GM20000 (cell line): ENCODE data around the gene MLEC.

Experiments
- DNase-seq: peaks from one replicate; pipeline ENCODE4 v3.0.0; 2012; ENCODE audit warnings: low spot score
- TF ChIP-seq, protein P1 (sequence below): IDR thresholded peaks from 2 replicates; pipeline ENCODE4 v1.5.1; 2012; ENCODE audit warnings: mild to moderate bottlenecking, control low read depth; ENCODE audit errors: extremely low read depth, missing control alignments

The MLEC gene

DNA sequence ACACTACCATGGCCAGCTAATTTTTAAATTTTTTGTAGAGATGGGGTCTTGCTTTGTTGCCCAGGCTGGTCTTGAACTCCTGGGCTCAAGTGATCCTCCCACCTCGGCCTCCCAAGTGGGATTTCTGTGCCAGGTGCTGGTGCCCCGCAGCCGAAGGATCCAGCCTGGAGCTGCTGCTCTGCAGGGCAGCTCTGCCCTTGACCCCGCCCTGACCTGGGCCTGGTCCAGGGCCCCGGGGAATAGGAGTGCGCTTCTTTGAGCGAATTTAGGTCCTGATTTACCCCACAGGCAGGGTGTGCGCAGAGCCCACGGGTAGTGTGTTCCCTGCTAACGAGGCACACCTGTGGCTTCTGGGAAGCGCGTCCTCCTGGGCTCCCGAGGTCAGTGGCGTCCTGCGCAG lies 53.9 kb downstream of the MLEC start:
- TF ChIP-seq, protein P1, sequence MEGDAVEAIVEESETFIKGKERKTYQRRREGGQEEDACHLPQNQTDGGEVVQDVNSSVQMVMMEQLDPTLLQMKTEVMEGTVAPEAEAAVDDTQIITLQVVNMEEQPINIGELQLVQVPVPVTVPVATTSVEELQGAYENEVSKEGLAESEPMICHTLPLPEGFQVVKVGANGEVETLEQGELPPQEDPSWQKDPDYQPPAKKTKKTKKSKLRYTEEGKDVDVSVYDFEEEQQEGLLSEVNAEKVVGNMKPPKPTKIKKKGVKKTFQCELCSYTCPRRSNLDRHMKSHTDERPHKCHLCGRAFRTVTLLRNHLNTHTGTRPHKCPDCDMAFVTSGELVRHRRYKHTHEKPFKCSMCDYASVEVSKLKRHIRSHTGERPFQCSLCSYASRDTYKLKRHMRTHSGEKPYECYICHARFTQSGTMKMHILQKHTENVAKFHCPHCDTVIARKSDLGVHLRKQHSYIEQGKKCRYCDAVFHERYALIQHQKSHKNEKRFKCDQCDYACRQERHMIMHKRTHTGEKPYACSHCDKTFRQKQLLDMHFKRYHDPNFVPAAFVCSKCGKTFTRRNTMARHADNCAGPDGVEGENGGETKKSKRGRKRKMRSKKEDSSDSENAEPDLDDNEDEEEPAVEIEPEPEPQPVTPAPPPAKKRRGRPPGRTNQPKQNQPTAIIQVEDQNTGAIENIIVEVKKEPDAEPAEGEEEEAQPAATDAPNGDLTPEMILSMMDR = no peak
- no peak for DNase-seq

DNA sequence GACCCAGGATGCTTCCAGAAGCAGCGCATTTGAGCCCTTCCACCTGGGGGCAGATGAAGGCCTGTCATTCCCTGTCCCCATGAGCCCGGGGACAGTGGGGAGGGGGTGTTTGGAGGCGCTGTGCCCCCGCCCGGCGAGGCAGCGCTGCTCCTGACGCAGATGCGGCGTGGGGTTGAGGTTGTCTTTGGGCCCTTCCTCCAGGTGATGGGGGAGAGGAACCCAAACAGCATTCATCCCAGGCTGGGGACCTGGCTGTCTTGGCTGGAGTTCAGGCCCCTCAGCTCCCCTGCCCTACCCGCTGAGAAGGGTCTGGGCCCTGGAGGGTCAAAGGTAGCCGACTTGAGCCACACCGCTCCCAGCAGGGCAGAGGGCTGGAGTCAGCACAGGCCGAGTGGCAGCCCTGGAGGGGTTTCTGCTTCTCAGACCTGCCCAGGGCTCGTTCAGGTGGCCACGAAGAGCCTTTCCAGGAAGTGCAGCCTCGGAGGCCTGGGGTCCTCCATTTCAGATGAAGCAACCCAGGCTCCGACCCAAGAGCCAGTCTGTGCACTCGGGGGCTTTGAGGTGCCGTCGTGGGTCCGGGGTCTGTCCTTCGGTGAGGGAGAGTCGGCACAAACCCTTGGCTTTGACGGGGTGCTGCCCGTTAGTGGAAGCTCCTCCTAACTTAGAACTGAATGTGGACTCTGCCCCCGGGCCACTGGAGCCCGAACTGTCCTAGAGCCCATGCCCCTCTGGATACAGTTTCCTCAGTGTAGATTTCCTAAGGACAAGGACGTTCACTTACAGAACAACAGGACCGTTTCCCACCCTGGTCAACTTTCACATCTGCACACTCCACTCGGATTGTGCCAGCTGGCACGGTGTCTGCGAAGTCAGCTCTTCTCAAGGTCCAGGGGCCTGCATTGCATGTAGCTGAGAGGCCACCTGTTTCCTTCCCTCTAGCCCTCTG lies 54.8 kb downstream of the MLEC start:
- no peak for DNase-seq
- TF ChIP-seq, protein P1 = no peak

DNA sequence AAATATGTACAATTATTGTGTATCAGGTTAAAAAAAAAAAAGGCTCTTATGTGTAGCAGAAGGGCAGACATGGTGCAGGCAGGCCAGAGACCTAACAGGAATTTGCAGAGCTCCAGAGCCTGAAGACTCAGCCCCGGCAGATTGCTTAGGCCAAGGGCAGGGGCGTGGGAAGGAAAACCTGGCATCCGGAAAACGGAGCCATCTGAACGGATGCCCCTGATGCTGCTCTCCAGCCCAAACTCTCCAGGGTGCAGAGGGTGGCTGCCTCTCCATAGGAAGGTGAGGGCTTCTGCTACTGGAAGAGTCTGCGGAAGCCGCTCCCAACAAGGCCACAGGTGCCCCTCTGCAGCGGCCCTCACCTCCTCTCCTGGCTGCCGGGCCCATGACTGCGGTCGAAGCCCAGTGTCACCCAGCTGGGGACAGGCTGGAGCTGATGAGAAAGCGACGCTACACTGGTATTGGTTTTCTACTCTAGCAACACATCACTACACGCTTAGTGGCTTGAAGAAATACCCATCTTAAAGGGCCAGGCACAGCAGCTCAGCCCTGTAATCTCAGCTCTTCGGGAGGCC lies 58.1 kb downstream of the MLEC start:
- TF ChIP-seq, protein P1 = no peak
- no peak for DNase-seq

DNA sequence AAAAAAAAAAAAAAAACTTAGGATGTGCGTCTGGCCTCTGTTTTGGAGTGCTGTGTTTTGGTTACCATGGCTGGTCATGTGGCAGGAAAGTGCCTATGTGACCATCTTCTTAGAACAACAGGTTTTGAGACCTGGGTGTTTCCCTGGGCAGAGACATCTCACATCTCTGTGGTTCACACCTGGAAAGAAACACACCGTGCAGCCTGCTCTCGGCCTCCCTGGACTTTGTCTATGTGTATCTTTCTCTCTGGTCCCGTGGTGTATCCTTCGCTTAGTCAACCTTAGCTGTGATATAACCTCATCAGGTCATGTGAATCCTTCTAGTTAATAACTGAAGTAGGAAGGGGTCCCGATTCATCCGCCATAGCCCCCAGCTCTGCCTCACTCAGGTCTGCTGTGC lies 61.3 kb downstream of the MLEC start:
- DNase-seq = no peak
- TF ChIP-seq, protein P1 = no peak

DNA sequence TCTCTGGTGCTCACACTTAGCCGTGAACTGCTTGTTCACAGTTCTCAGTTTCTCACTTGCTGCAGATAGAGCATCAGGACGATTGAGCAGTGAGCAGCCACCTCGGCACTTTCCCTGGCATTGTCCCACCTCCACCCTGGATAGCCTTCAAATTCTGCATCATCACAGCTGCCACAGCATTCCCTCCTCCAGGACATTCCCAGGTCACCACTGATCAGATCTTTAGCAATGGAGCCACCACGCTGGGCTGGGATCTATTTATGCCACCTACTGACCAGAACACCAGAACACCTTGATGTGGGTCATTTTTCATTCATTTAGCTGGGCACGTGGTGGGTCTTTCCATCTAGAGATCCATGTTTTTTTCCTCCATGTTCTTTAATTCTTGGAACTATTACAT lies 62.3 kb downstream of the MLEC start:
- no peak for DNase-seq
- TF ChIP-seq, protein P1 = no peak

DNA sequence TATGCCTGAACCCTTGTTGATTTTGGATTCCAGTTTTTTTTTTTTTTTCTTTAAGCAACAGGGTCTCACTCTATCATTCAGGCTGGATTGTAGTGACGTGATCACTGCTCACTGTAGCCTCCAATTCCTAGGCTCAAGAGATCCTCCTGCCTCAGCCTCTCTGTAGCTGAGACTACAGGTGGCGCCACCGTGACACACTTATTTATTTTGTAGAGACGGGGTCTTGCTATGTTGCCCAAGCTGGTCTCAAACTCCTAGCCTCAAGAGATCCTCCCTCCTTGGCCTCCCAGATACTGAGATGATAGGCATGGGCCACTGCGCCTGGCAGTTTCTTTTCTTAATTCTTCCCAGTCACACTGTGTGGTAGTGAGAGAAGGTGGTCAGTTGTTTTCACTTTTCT lies 63.9 kb downstream of the MLEC start:
- DNase-seq = no peak
- TF ChIP-seq, protein P1 = no peak

DNA sequence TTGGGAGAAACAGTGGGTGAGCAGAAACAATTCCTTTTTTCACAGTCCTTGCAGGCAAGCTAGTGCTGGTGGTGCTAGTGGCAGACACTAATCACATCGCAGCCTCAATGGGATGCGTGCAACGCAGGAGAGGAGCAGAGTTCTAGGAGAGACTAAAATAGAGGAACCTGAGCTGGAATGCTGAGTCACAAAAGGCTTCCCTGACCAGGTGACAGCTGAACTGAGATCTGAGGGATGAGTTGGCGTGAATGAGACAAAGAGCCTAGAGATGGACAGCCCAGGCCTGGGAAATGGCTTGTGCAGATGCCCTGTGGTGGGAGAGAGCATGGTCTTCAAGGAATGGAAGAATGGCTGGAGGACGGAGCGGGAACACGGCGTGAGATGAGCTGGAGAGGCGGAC lies 64.4 kb downstream of the MLEC start:
- no peak for DNase-seq
- TF ChIP-seq, protein P1 = no peak
